Measurements from ENCODE around the gene SLC35F4. TPM values are rescaled to one million over a fixed set of nuclear protein-coding genes. Genes with fewer than 3 reads are reported as not detected.

Gene SLC35F4
- total and polyA plus RNA-seq, 2 of the 4 experiments (the other 2 are of a cell fraction) = not detected

DNA sequence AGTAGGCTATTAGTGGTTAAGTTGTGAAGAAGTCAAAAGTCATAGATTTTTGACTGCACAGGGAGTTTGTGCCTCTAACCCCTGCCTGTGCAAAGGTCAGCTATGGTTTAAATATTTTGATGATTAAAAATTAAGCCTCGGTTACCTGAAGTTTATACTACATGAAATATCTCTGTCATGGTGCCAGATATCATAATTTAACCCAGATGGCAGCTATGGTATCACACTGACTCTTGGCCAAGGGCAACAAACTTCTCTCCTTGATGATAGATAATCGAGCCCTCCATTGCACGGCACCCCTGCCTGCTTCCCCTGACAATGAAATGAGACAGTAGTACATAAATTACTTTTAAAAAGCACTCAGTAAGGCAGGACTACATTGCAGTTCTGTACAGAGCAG is 80.8 kb downstream of the SLC35F4 start:
- Histone ChIP-seq H4K5ac (ENCODE audit: low read depth, low read length) (no peak overlapping the region), H3K23ac (ENCODE audit: low read depth, low read length) (no peak overlapping the region), H2AK9ac (replicated peaks; ENCODE audit: low read depth, low read length, poor library complexity) (no peak overlapping the region), H2BK5ac (ENCODE audit: low read depth, low read length, poor library complexity, severe bottlenecking) (no peak overlapping the region), H3K4me3 (ENCODE audit: insufficient read depth, low read depth, low read length) (no peak overlapping the region), H3K14ac (replicated peaks; ENCODE audit: low read depth, low read length) (no peak overlapping the region), H4K91ac (ENCODE audit: insufficient read depth, low read depth, low read length) (no peak overlapping the region), H3K56ac (ENCODE audit: extremely low read depth, insufficient read depth, low read length) (no peak overlapping the region), H4K8ac (ENCODE audit: low read depth in 2 of 2, low read length in 2 of 2) (no peak overlapping the region), H4K20me1 (ENCODE audit: insufficient read depth, low read length) (no peaks in the 10 kb centered on the region), H3K27ac (ENCODE audit: insufficient read depth, low read length) (no peak overlapping the region), H3K79me1 (ENCODE audit: low read depth in 1 of 2, low read length in 2 of 2) (no peaks in the 10 kb centered on the region), H2BK120ac (ENCODE audit: low read depth, low read length) (no peak overlapping the region), H3K4me2 (ENCODE audit: low read depth, low read length) (no peak overlapping the region), H3K9ac (ENCODE audit: low read depth, low read length) (no peak overlapping the region), H2BK15ac (ENCODE audit: low read depth, low read length) (no peak overlapping the region), H3K9me1 (ENCODE audit: insufficient read depth, low read length) (no peaks in the 10 kb centered on the region), H3K9me3 (ENCODE audit: control insufficient read depth, insufficient read depth, low read length) (peaks cover 5% of the 10 kb centered on the region; the same call in 1 of the 2 replicates), H3K4me1 (ENCODE audit: control insufficient read depth, insufficient read depth, low read length) (no peaks in the 10 kb centered on the region), H3K18ac (ENCODE audit: low read depth, low read length) (no peak overlapping the region), H2AFZ (replicated peaks; ENCODE audit: low read length, poor library complexity) (no peak overlapping the region), H3K4ac (ENCODE audit: low read depth, low read length) (no peak overlapping the region), H2AK5ac (ENCODE audit: low read depth, low read length) (no peak overlapping the region), H3K36me3 (ENCODE audit: control insufficient read depth, insufficient read depth, low read length) (no peaks in the 10 kb centered on the region), H3K27me3 (ENCODE audit: control insufficient read depth, insufficient read depth, low read length) (no peaks in the 10 kb centered on the region), H2BK20ac (ENCODE audit: low read depth, low read length) (no peak overlapping the region)
- DNase-seq (no peak), ATAC-seq (ENCODE audit: low read depth) (no peak)
- WGBS, 2 experiments (ENCODE audit: extremely low coverage in 2 of 2, insufficient read length in 1 of 2) = no CpG with 5 or more reads among the region's 3 CpGs
- ChIA-PET CTCF (no interaction called here), POLR2A (ENCODE audit: unreplicated experiment) (no interaction called here)
- in situ Hi-C loops (cut with MboI; ENCODE audit: low sequenced_read_pairs) = no loop called here
- TF ChIP-seq SMC3 (IDR thresholded peaks at IDR 0.05; ENCODE audit: low read depth, low read length) = no peak
- no peak for TF ChIP-seq FOS (IDR thresholded peaks at IDR 0.05; ENCODE audit: low read depth, low read length)
- TF ChIP-seq MAZ (IDR thresholded peaks at IDR 0.05; ENCODE audit: borderline replicate concordance, low read depth, low read length) = no peak
- TF ChIP-seq, protein P1, sequence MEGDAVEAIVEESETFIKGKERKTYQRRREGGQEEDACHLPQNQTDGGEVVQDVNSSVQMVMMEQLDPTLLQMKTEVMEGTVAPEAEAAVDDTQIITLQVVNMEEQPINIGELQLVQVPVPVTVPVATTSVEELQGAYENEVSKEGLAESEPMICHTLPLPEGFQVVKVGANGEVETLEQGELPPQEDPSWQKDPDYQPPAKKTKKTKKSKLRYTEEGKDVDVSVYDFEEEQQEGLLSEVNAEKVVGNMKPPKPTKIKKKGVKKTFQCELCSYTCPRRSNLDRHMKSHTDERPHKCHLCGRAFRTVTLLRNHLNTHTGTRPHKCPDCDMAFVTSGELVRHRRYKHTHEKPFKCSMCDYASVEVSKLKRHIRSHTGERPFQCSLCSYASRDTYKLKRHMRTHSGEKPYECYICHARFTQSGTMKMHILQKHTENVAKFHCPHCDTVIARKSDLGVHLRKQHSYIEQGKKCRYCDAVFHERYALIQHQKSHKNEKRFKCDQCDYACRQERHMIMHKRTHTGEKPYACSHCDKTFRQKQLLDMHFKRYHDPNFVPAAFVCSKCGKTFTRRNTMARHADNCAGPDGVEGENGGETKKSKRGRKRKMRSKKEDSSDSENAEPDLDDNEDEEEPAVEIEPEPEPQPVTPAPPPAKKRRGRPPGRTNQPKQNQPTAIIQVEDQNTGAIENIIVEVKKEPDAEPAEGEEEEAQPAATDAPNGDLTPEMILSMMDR (conservative IDR thresholded peaks at IDR 0.05; ENCODE audit: low read depth, low read length) = no peak
- TF ChIP-seq, protein P2, sequence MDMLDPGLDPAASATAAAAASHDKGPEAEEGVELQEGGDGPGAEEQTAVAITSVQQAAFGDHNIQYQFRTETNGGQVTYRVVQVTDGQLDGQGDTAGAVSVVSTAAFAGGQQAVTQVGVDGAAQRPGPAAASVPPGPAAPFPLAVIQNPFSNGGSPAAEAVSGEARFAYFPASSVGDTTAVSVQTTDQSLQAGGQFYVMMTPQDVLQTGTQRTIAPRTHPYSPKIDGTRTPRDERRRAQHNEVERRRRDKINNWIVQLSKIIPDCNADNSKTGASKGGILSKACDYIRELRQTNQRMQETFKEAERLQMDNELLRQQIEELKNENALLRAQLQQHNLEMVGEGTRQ (IDR thresholded peaks at IDR 0.05; ENCODE audit: low read depth, low read length) = no peak
- TF ChIP-seq BHLHE40 (IDR thresholded peaks at IDR 0.05; ENCODE audit: low read depth, low read length) = no peak
- no peak for TF ChIP-seq NFE2L2 (IDR thresholded peaks at IDR 0.05; ENCODE audit: low read depth, low read length)
- TF ChIP-seq RCOR1 (IDR thresholded peaks at IDR 0.05; ENCODE audit: insufficient replicate concordance, low read length) = no peak
- TF ChIP-seq POLR2A (IDR thresholded peaks at IDR 0.05; ENCODE audit: low read depth, low read length) = no peak
- no peak for TF ChIP-seq CHD1 (IDR thresholded peaks at IDR 0.05; ENCODE audit: low read depth, low read length)
- TF ChIP-seq CEBPB (IDR thresholded peaks at IDR 0.05; ENCODE audit: low read depth, low read length) = no peak
- TF ChIP-seq RAD21 (IDR thresholded peaks at IDR 0.05; ENCODE audit: low read length) = no peak
- intact Hi-C loops (cut with micrococcal nuclease) = no loop called here
- no TSS peak for BruUV-seq (replicated peaks)
- dilution Hi-C loops (cut with HindIII; ENCODE audit: low sequenced_read_pairs, unreplicated experiment) = no loop called here
